ENCODE data around the gene KIF19. TPM values are rescaled to one million over a fixed set of nuclear protein-coding genes. Genes with fewer than 3 reads are reported as not detected.

KIF19 gene
- total RNA-seq, 1 experiment from 2014 or later, result 0.15 TPM

DNA sequence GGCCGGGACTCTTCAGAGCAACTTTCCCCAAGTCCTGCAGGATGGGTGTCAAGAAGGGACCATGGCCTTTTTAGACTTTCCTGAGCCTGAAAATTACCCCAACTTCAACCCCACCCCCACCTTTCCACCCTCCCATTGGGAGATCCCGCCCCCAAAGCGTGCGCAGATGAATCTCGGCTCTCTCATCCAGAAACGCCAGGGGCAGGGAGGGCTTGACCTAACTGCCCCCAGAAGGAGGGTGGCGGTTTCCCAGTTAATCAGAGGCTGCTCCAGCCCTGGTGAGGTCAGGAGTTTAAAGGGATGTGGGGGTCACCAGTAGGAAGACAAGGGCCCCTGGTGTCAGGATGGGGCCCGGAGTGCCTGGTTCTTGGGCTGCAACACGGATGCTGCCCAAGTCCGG is 480 bp downstream of the KIF19 start:
- Histone ChIP-seq H3K27me3 (ENCODE audit: insufficient read depth, low read length) (0 out of 2 replicates have a peak, but pooled peaks cover 5% of the 10 kb centered on the region), H3K4me1 (ENCODE audit: control insufficient read depth in 1 of 2, insufficient read depth in 2 of 2, low read length in 2 of 2) (no peaks in the 10 kb centered on the region), H2AFZ (ENCODE audit: low read depth, low read length, poor library complexity, severe bottlenecking) (no peak overlapping the region), H3K9me3 (ENCODE audit: control insufficient read depth in 1 of 2, insufficient read depth in 1 of 2, low read depth in 1 of 2, low read length in 2 of 2) (no peaks in the 10 kb centered on the region), H3K4me2 (ENCODE audit: low read length) (peak overlapping the region; percentile 18; the same call in 1 of the 2 replicates), H3K27ac (ENCODE audit: low read depth, low read length) (no peak overlapping the region), H4K20me1 (ENCODE audit: insufficient read depth) (no peaks in the 10 kb centered on the region), H3K9ac (ENCODE audit: low read length) (no peak overlapping the region), H3K36me3 (ENCODE audit: control insufficient read depth in 1 of 2, insufficient read depth in 2 of 2, low read length in 2 of 2) (no peaks in the 10 kb centered on the region), H3K9me2 (ENCODE audit: insufficient read depth) (no peaks in the 10 kb centered on the region), H3K4me3 (replicated peaks in 1 of 2; ENCODE audit: low read depth in 1 of 2, low read length in 2 of 2) (no peak overlapping the region), H3K79me2 (ENCODE audit: insufficient read depth, low read length) (no peaks in the 10 kb centered on the region)
- TF ChIP-seq, protein P1, sequence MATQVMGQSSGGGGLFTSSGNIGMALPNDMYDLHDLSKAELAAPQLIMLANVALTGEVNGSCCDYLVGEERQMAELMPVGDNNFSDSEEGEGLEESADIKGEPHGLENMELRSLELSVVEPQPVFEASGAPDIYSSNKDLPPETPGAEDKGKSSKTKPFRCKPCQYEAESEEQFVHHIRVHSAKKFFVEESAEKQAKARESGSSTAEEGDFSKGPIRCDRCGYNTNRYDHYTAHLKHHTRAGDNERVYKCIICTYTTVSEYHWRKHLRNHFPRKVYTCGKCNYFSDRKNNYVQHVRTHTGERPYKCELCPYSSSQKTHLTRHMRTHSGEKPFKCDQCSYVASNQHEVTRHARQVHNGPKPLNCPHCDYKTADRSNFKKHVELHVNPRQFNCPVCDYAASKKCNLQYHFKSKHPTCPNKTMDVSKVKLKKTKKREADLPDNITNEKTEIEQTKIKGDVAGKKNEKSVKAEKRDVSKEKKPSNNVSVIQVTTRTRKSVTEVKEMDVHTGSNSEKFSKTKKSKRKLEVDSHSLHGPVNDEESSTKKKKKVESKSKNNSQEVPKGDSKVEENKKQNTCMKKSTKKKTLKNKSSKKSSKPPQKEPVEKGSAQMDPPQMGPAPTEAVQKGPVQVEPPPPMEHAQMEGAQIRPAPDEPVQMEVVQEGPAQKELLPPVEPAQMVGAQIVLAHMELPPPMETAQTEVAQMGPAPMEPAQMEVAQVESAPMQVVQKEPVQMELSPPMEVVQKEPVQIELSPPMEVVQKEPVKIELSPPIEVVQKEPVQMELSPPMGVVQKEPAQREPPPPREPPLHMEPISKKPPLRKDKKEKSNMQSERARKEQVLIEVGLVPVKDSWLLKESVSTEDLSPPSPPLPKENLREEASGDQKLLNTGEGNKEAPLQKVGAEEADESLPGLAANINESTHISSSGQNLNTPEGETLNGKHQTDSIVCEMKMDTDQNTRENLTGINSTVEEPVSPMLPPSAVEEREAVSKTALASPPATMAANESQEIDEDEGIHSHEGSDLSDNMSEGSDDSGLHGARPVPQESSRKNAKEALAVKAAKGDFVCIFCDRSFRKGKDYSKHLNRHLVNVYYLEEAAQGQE (IDR thresholded peaks at IDR 0.05; ENCODE audit: low read depth), result no peak
- TF ChIP-seq EGR1 (IDR thresholded peaks at IDR 0.05; ENCODE audit: low read depth) (no peak), ZNF274 (IDR thresholded peaks at IDR 0.05; ENCODE audit: low read depth, low read length) (no peak), JUND (IDR thresholded peaks at IDR 0.05) (no peak), EZH2 (IDR thresholded peaks at IDR 0.05) (no peak), MAX (IDR thresholded peaks at IDR 0.05) (no peak), POLR2A (IDR thresholded peaks at IDR 0.05; ENCODE audit: borderline replicate concordance, extremely low read depth, insufficient read depth, insufficient read length) (no peak), TCF7L2 (IDR thresholded peaks at IDR 0.05; ENCODE audit: borderline replicate concordance, extremely low read depth, insufficient read depth, insufficient read length) (no peak), FOSL1 (IDR thresholded peaks at IDR 0.05; ENCODE audit: low read depth) (no peak), SRF (IDR thresholded peaks at IDR 0.05; ENCODE audit: low read depth) (no peak), ZFX (IDR thresholded peaks at IDR 0.05) (no peak)
- TF ChIP-seq, protein P2, sequence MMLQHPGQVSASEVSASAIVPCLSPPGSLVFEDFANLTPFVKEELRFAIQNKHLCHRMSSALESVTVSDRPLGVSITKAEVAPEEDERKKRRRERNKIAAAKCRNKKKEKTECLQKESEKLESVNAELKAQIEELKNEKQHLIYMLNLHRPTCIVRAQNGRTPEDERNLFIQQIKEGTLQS (IDR thresholded peaks at IDR 0.05), result no peak
- BruUV-seq (replicated peaks), result no TSS peak
- no peak for ATAC-seq
- intact Hi-C loops (cut with micrococcal nuclease), result no loop called here
- ChIA-PET POLR2A (no interaction called here), RAD21 (ENCODE audit: low non-redundant PET in 1 of 2, low total read pairs in 2 of 2, uncharacterized antibody in 2 of 2, unreplicated experiment in 2 of 2) (no interaction called here), CTCF (no interaction called here)
- no peak for DNase-seq (ENCODE audit: low read depth, low spot score)
